Motor neuron (in vitro differentiated cells): ENCODE measurements around the gene OPCML. TPM values are rescaled to one million over a fixed set of nuclear protein-coding genes. Genes with fewer than 3 reads are reported as not detected.

Source experiments
- ATAC-seq, 8 experiments: fragments of 200-7000 bp; cut with Tn5 transposase; replicated peaks in 6 of 8; 2 replicates each; pipeline ENCODE4 v1.8.0; 2021; ENCODE audit warnings: mild to moderate bottlenecking in 8 of 8, moderate library complexity in 8 of 8
- H3K27ac ChIP-seq, 2 donors: fragments of 250-450 bp; sonication (Bioruptor Pico); 2 replicates each; pipeline ENCODE4 v1.9.0; 2021; ENCODE audit warnings: antibody characterized with exemption in 2 of 2, mild to moderate bottlenecking in 2 of 2, moderate library complexity in 1 of 2
- H3K4me1 ChIP-seq, 2 donors: fragments of 250-450 bp; sonication (Bioruptor Pico); replicated peaks in 1 of 2; 2 replicates each; pipeline ENCODE4 v1.6.1; 2021; ENCODE audit warnings: antibody characterized with exemption in 2 of 2, mild to moderate bottlenecking in 2 of 2, moderate library complexity in 1 of 2
- H3K4me3 ChIP-seq, 5 donors: fragments of 250-450 bp; sonication (Bioruptor Pico); 2 replicates each; pipeline ENCODE4 v1.9.0; 2021; ENCODE audit warnings: antibody characterized with exemption in 5 of 5, mild to moderate bottlenecking in 5 of 5, moderate library complexity in 4 of 5
- WGBS, 10 experiments: fragments of 450-650 bp; shearing (Covaris generic); methylation state at CpG; one replicate each; pipeline ENCODE4 v1.0.0; 2022; 5-methylcytosine and 5-hydroxymethylcytosine counted together
- in situ Hi-C, 9 experiments: fragments of 400-800 bp; cut with MboI; loops; one replicate each; pipeline ENCODE4 v1.15.0; 2021; ENCODE audit warnings: low sequenced_read_pairs in 9 of 9, low pct_unique_long_range_greater_than_20kb in 2 of 9; ENCODE audit not compliant: unreplicated experiment in 9 of 9
- total RNA-seq, 8 experiments: library from RNA; unstranded; fragments of 300-600 nt; gene quantifications; 2 replicates each; pipeline versions ENCODE4 v1.2.3 to v1.2.4, GENCODE V29; 2022

The OPCML gene
- total RNA-seq, 8 experiments from 2014 or later = 0.40 to 20.1 (median 7.2) TPM

- no peak overlapping the region for H3K27ac ChIP-seq
- peak in 1 of 8 experiments; percentile 37 for ATAC-seq
- peaks cover 19% of the 10 kb centered on the region in 2 donors for H3K4me1 ChIP-seq
- H3K4me3 ChIP-seq = no peak overlapping the region
- 0 to 60% (median 31%) methylated on average over 1 to 2 of the region's 3 CpGs; no CpG with 5 or more reads in 5 of the 10 experiments for WGBS, 10 experiments
- in situ Hi-C loops = no loop called here
Measured at GRCh38 chr11:133530501-133530835, 1.8 kb downstream of the OPCML start.

DNA sequence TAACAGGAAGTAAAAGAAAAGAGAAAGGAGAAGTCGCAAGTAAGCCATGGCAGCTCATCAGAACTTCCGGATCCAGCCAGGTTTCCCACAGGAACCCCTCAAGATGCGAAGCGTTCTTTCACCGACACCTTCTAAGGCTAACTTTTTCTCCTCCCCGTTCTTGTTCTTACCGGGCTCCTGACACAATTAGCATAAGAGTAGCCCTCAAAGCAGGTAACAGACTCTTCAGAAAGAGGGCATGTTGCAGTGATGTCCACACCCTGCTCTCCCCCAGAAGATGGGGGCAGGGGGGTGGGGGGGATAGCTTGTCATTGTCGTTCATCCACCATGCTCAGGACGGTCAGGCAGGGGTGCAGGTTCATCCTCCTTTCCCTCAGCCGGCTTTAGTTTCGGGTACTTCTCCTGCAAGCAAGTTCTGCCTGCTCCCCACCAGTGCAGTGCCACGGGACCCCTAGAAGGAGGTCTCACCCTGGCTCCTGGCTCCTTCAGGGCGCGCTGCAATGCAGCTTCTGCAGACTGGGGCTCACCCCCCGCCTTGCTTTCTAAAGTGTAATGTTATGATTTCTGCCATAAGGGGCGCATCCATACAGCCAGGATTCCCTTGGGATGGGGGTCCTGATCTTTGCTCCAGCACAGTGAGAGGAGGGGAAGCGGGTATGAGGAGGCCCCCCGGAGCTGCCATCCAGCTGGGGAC lies 2.3 kb downstream of the OPCML start:
- H3K4me3 ChIP-seq = no peak overlapping the region
- no peak for ATAC-seq
- in situ Hi-C loops = no loop called here
- 16 to 80% (median 51%) methylated on average over 1 to 8 of the region's 18 CpGs; no CpG with 5 or more reads in 1 of the 10 experiments for WGBS, 10 experiments
- no peak overlapping the region for H3K27ac ChIP-seq
- peaks cover 19% of the 10 kb centered on the region in 2 donors for H3K4me1 ChIP-seq

GRCh38 chr11:133526790-133527189 lies 5.5 kb downstream of the OPCML start:
- no peak for ATAC-seq
- Histone ChIP-seq H3K27ac (no peak overlapping the region), H3K4me3 (no peak overlapping the region), H3K4me1 (peaks cover 16 to 22% of the 10 kb centered on the region in 2 donors)
- whole genome bisulfite sequencing, 10 experiments = 0 to 100% (median 77%) methylated on average over 1 to 3 of the region's 3 CpGs; no CpG with 5 or more reads in 4 of the 10 experiments
- in situ Hi-C loops = no loop called here

GRCh38 chr11:133525976-133526375 lies 6.3 kb downstream of the OPCML start:
- ATAC-seq = peak in 1 of 8 experiments; percentile 42
- in situ Hi-C loops = no loop called here
- Histone ChIP-seq H3K4me3 (no peak overlapping the region), H3K27ac (no peak overlapping the region), H3K4me1 (peaks cover 11 to 15% of the 10 kb centered on the region in 2 donors)
- 0 to 82% (median 44%) methylated on average over 1 to 5 of the region's 7 CpGs; no CpG with 5 or more reads in 5 of the 10 experiments for WGBS, 10 experiments

GRCh38 chr11:133524488-133524887 lies 7.8 kb downstream of the OPCML start:
- H3K4me3 ChIP-seq = no peak overlapping the region
- in situ Hi-C loops = loop anchor here in 1 of 9 experiments (25.0 kb wide), 1 partner anchor 112 kb away; no protein-coding TSS in a partner anchor
- 0 to 100% (median 75%) methylated on average over 1 to 5 of the region's 8 CpGs; no CpG with 5 or more reads in 3 of the 10 experiments for WGBS, 10 experiments
- H3K27ac ChIP-seq = no peak overlapping the region
- peak in 4 of 8 experiments; percentile 14 to 91 (median 62) for ATAC-seq
- H3K4me1 ChIP-seq = peaks cover 7 to 8% of the 10 kb centered on the region in 2 donors

DNA sequence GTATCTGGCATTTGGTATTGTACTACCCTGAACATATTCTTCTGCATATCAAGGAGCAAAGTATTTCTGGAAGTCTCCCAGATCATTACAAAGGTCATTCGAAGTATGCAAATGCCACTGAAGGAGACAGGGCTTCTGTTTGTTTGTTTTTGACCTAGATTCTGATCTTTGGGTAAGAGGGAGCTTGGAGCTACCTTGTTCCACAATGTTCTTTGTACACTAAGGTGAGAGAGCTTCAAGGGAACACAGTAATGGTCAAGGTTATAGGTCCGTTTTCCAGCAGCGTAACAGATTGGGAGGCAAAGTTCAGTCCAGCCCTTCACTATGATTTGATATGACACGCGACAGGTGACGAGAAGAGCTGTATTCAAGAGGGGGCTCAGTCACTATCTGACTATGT lies 10.0 kb downstream of the OPCML start:
- in situ Hi-C loops = loop anchor here in 1 of 9 experiments (25.0 kb wide), 1 partner anchor 110 kb away; no protein-coding TSS in a partner anchor
- ATAC-seq = no peak
- Histone ChIP-seq H3K4me1 (peaks cover 5 to 8% of the 10 kb centered on the region in 2 donors), H3K4me3 (no peak overlapping the region), H3K27ac (no peak overlapping the region)
- 3 to 100% (median 88%) methylated on average over 1 to 6 of the region's 6 CpGs for WGBS, 10 experiments

DNA sequence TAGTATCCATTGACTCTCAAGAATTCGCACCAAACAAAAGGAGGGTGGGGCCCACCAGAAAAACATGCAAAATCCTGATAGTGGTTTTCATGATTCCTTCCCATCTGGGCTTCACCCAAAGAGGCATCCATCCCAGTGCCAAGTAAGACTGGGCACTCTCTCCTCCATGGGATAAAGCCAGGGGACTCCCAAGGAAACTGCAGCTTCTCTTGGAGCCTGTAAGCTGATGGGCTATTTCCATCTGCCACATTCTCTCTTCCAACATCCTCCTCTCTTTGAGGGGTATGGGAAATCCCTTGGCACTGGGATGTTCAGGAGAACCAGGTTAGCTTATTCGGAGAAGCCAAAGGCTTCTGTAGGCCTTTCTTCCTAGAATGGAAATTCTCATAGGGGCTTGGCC lies 10.8 kb downstream of the OPCML start:
- 18 to 100% (median 89%) methylated on average over 1 to 2 of the region's 2 CpGs; no CpG with 5 or more reads in 3 of the 10 experiments for WGBS, 10 experiments
- ATAC-seq = no peak
- no peak overlapping the region for H3K4me3 ChIP-seq
- in situ Hi-C loops = loop anchor here in 1 of 9 experiments (25.0 kb wide), 1 partner anchor 109 kb away; no protein-coding TSS in a partner anchor
- no peak overlapping the region for H3K27ac ChIP-seq
- peaks cover 5 to 8% of the 10 kb centered on the region in 2 donors for H3K4me1 ChIP-seq

- 0 to 100% (median 59%) methylated on average over 1 to 4 of the region's 7 CpGs; no CpG with 5 or more reads in 3 of the 10 experiments for WGBS, 10 experiments
- ATAC-seq = no peak
- H3K4me1 ChIP-seq = peaks cover 5 to 8% of the 10 kb centered on the region in 2 donors
- H3K27ac ChIP-seq = no peak overlapping the region
- in situ Hi-C loops = loop anchor here in 1 of 9 experiments (25.0 kb wide), 1 partner anchor 108 kb away; no protein-coding TSS in a partner anchor
- no peak overlapping the region for H3K4me3 ChIP-seq
Measured at GRCh38 chr11:133520707-133521106, 11.6 kb downstream of the OPCML start.

DNA sequence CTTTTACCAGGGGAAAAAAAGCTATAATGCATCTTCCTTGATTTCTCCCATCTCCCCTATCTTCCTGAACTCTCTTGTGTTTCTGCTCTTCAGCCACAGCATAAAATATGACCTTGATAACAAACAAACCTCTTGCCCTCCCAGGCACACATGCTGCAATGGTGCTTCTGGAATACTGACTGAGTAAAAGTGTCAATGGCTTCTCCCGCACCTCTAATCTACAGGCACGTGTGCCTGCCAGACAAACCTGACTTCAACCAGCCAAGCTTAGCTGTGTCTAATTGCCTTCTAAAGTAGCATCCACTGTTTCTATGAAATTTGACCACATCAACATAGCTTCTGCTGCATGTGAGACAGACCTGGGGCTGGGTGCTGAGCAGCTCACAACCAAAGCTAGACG lies 12.7 kb downstream of the OPCML start:
- Histone ChIP-seq H3K4me1 (peaks cover 14 to 15% of the 10 kb centered on the region in 2 donors), H3K4me3 (no peak overlapping the region), H3K27ac (no peak overlapping the region)
- ATAC-seq = no peak
- WGBS, 10 experiments = 38 to 100% (median 93%) methylated on average over 1 to 3 of the region's 3 CpGs; no CpG with 5 or more reads in 5 of the 10 experiments
- in situ Hi-C loops = loop anchor here in 1 of 9 experiments (25.0 kb wide), 1 partner anchor 107 kb away; no protein-coding TSS in a partner anchor

- no peak for ATAC-seq
- Histone ChIP-seq H3K27ac (no peak overlapping the region), H3K4me1 (peaks cover 11 to 13% of the 10 kb centered on the region in 2 donors), H3K4me3 (no peak overlapping the region)
- WGBS, 10 experiments = 0 to 89% (median 54%) methylated on average over 1 to 6 of the region's 7 CpGs; no CpG with 5 or more reads in 2 of the 10 experiments
- in situ Hi-C loops = loop anchor here in 1 of 9 experiments (25.0 kb wide), 1 partner anchor 106 kb away; no protein-coding TSS in a partner anchor
Measured at GRCh38 chr11:133518702-133519264, 13.5 kb downstream of the OPCML start.

DNA sequence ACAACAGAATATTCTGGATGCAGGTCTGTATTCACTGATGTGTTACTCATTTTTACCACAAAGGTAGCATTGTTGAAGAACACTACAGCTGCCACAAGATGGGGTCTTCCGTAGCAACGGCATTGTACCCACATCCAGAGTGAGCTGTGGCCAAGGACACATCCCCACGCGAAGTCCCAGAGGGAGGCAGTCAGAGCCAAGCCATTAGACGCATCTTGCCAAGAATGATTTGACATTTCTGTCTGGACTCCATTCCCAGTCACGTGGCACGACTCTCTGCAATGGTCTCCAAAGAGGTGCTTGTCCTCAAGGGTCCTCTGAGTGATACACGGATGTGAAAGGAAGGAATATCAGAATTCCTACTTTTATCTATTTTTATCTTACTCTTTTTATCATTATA lies 15.5 kb downstream of the OPCML start:
- Histone ChIP-seq H3K4me3 (no peak overlapping the region), H3K4me1 (peaks cover 15 to 16% of the 10 kb centered on the region in 2 donors), H3K27ac (no peak overlapping the region)
- in situ Hi-C loops = loop anchor here in 1 of 9 experiments (25.0 kb wide), 1 partner anchor 105 kb away; no protein-coding TSS in a partner anchor
- WGBS, 10 experiments = 45 to 98% (median 90%) methylated on average over 5 to 8 of the region's 8 CpGs; no CpG with 5 or more reads in 4 of the 10 experiments
- ATAC-seq = no peak

- Histone ChIP-seq H3K27ac (no peak overlapping the region), H3K4me1 (peaks cover 20 to 23% of the 10 kb centered on the region in 2 donors), H3K4me3 (no peak overlapping the region)
- in situ Hi-C loops = loop anchor here in 1 of 9 experiments (25.0 kb wide), 1 partner anchor 103 kb away; no protein-coding TSS in a partner anchor
- ATAC-seq = peak in 5 of 8 experiments; percentile 57 to 86 (median 76)
- WGBS, 10 experiments = 0 to 20% (median 0%) methylated on average over 1 to 2 of the region's 2 CpGs; no CpG with 5 or more reads in 4 of the 10 experiments
Measured at GRCh38 chr11:133515107-133515506, 17.2 kb downstream of the OPCML start.
